GM12878 (cell line): ENCODE data around the gene SLIT1. TPM values are rescaled to one million over a fixed set of nuclear protein-coding genes. Genes with fewer than 3 reads are reported as not detected.

Source experiments
- BHLHE40 ChIP-seq, 2 experiments: fragments of 450-650 bp in 1 of 2; IDR thresholded peaks; 2 replicates each; pipeline ENCODE4 v1.6.1; 2011 to 2017; ENCODE audit warnings: low read depth in 2 of 2, borderline replicate concordance in 1 of 2, improper control_type of control experiment in 1 of 2, low read length in 1 of 2, mild to moderate bottlenecking in 1 of 2
- CHD4 ChIP-seq: fragments of 200-600 bp; sonication (generic); IDR thresholded peaks from 2 replicates; pipeline ENCODE4 v1.6.1; 2016; ENCODE audit warnings: mild to moderate bottlenecking
- FOS ChIP-seq: IDR thresholded peaks from 3 replicates; pipeline ENCODE4 v1.6.1; 2011; ENCODE audit warnings: borderline replicate concordance; ENCODE audit not compliant: insufficient read length; ENCODE audit errors: extremely low read depth
- KLF5 ChIP-seq: fragments of 450-650 bp; IDR thresholded peaks from 2 replicates; pipeline ENCODE4 v1.6.1; 2014; ENCODE audit warnings: mild to moderate bottlenecking; ENCODE audit not compliant: partially characterized antibody
- MEF2B ChIP-seq: fragments of 450-650 bp; IDR thresholded peaks from 2 replicates; pipeline ENCODE4 v1.6.1; 2018; ENCODE audit warnings: mild to moderate bottlenecking, moderate library complexity; ENCODE audit not compliant: partially characterized antibody, poor library complexity, severe bottlenecking
- MTA2 ChIP-seq: fragments of 450-650 bp; IDR thresholded peaks from 2 replicates; pipeline ENCODE4 v1.6.1; 2016; ENCODE audit warnings: low read depth, mild to moderate bottlenecking, moderate library complexity
- NFIC ChIP-seq: IDR thresholded peaks from 2 replicates; pipeline ENCODE4 v1.6.1; 2012; ENCODE audit warnings: low read depth, mild to moderate bottlenecking, inconsistent platforms, low read length, moderate library complexity
- NR2C2 ChIP-seq: IDR thresholded peaks from 2 replicates; pipeline ENCODE4 v1.6.1; 2011; ENCODE audit warnings: borderline replicate concordance, low read depth; ENCODE audit not compliant: control insufficient read depth, insufficient read length
- PML ChIP-seq: IDR thresholded peaks from 2 replicates; pipeline ENCODE4 v1.6.1; 2012; ENCODE audit warnings: low read length, inconsistent platforms
- SMC3 ChIP-seq: IDR thresholded peaks from 2 replicates; pipeline ENCODE4 v1.6.1; 2011; ENCODE audit warnings: low read length, improper control_type of control experiment, borderline replicate concordance
- TCF12 ChIP-seq: IDR thresholded peaks from 2 replicates; pipeline ENCODE4 v1.6.1; 2011; ENCODE audit warnings: low read depth, mild to moderate bottlenecking, low read length
- TCF3 ChIP-seq: IDR thresholded peaks from 2 replicates; pipeline ENCODE4 v1.6.1; 2012; ENCODE audit warnings: low read depth, mild to moderate bottlenecking, low read length, borderline replicate concordance; ENCODE audit not compliant: insufficient read depth
- TCF7 ChIP-seq: IDR thresholded peaks from 2 replicates; pipeline ENCODE4 v1.6.1; 2014; ENCODE audit warnings: antibody characterized with exemption, borderline replicate concordance
- YBX1 ChIP-seq: fragments of 450-650 bp; IDR thresholded peaks from 2 replicates; pipeline ENCODE4 v1.6.1; 2016; ENCODE audit warnings: antibody characterized with exemption
- ZNF207 ChIP-seq: fragments of 450-650 bp; IDR thresholded peaks from 2 replicates; pipeline ENCODE4 v1.6.1; 2014; ENCODE audit warnings: antibody characterized with exemption, mild to moderate bottlenecking, borderline replicate concordance
- polyA plus RNA-seq, 11 experiments: library from polyadenylated mRNA; depleted of rRNA in 4 of 11; unstranded in 6 of 11; stranded (reverse) in 5 of 11; fragments of >200 nt; fragmentation: Nextera tagmentation in 4 of 11; fragmentation: Illumina TruSeq in 1 of 11; extraction: Ambion mirVana in 4 of 11; extraction: Trizol in 1 of 11; gene quantifications; 1 replicate in 1 of 11; 2 replicates in 10 of 11; pipeline versions ENCODE4 v1.2.1 to v1.2.3, GENCODE V29; 2011 to 2016; ENCODE audit warnings: inconsistent platforms in 2 of 11, missing spikeins in 2 of 11, low read depth in 1 of 11
- total RNA-seq, 4 experiments: library from RNA; depleted of rRNA in 3 of 4; stranded (reverse); fragments of >200 nt in 3 of 4; fragmentation: Illumina TruSeq in 1 of 4; extraction: Trizol in 1 of 4; gene quantifications; 2 replicates each; pipeline versions ENCODE4 v1.2.1 to v1.2.3, GENCODE V29; 2013 to 2021
- TF ChIP-seq, protein P1 (sequence below), 3 experiments: IDR thresholded peaks in 2 of 3; conservative IDR thresholded peaks in 1 of 3; 2 replicates each; pipeline ENCODE4 v1.5.1; 2011; ENCODE audit warnings: low read depth in 3 of 3, low read length in 3 of 3, mild to moderate bottlenecking in 3 of 3, control low read depth in 2 of 3, moderate library complexity in 2 of 3, inconsistent platforms in 1 of 3, mixed read lengths in 1 of 3; ENCODE audit not compliant: control insufficient read depth in 2 of 3, insufficient read depth in 1 of 3; ENCODE audit errors: extremely low read depth in 1 of 3
- TF ChIP-seq, protein P2 (sequence below): IDR thresholded peaks from 2 replicates; pipeline ENCODE4 v1.6.1; 2012; ENCODE audit warnings: low read depth, low read length, improper control_type of control experiment
- TF ChIP-seq, protein P3 (sequence below): fragments of 150-350 bp; IDR thresholded peaks from 2 replicates; pipeline ENCODE4 v1.6.1; 2016; ENCODE audit warnings: low read depth, low read length
- TF ChIP-seq, protein P4 (sequence below): fragments of 450-650 bp; formaldehyde crosslinking; IDR thresholded peaks from 2 replicates; pipeline ENCODE4 v1.4.0; 2020; ENCODE audit warnings: mild to moderate bottlenecking, moderate library complexity

The SLIT1 gene
- total and polyA plus RNA-seq, 10 of the 15 experiments (the other 5 are each of a cell fraction or from before 2014, with no cell fraction given) = 0.04 to 0.19 (median 0.06) TPM; not detected in 4

DNA sequence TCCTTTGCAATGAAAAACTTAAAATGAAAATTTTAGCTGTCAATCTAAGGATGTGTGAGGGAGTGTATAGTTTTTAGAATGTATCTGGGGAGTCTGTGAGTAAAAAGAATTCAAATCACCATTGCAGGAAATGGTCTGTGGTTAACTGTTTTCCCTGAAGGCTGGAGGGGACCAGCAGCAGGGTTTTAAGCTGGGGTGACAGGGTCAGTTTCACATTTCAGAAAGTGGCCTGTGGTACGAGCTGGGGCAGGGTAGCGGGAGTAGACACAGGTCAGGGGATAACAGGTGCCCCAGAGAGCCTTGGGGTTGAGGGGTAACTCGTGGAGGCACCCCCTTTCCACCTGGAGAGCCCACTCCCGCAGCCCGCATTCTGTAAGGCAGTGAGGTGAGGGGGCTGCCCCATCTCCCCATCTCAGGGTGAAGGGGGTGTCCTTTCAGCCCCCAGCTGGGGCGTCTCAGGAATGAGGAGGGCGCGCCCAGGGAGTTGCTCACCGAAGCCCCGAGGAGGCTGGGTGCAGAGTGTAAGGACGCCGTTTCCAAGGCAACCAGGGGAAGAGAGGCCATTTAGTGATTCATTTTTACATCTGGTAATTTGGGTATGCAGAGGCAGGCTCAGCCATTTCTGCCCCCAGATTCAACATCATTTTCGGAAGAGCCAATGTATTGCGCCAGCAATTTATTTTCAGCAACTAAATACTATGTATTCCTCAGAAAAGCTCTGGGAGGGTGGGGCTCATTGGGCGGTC, 168.9 kb downstream of the SLIT1 start (continued):
- TF ChIP-seq, protein P1, sequence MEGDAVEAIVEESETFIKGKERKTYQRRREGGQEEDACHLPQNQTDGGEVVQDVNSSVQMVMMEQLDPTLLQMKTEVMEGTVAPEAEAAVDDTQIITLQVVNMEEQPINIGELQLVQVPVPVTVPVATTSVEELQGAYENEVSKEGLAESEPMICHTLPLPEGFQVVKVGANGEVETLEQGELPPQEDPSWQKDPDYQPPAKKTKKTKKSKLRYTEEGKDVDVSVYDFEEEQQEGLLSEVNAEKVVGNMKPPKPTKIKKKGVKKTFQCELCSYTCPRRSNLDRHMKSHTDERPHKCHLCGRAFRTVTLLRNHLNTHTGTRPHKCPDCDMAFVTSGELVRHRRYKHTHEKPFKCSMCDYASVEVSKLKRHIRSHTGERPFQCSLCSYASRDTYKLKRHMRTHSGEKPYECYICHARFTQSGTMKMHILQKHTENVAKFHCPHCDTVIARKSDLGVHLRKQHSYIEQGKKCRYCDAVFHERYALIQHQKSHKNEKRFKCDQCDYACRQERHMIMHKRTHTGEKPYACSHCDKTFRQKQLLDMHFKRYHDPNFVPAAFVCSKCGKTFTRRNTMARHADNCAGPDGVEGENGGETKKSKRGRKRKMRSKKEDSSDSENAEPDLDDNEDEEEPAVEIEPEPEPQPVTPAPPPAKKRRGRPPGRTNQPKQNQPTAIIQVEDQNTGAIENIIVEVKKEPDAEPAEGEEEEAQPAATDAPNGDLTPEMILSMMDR (IDR thresholded peaks at IDR 0.05 in 2 of 3, conservative IDR thresholded peaks at IDR 0.05 in 1 of 3; ENCODE audit: control insufficient read depth in 2 of 3, extremely low read depth in 1 of 3, insufficient read depth in 1 of 3, low read depth in 3 of 3, low read length in 3 of 3) = no peak
- no peak for TF ChIP-seq TCF7
- TF ChIP-seq MEF2B = peak; percentile 77
- TF ChIP-seq, protein P2, sequence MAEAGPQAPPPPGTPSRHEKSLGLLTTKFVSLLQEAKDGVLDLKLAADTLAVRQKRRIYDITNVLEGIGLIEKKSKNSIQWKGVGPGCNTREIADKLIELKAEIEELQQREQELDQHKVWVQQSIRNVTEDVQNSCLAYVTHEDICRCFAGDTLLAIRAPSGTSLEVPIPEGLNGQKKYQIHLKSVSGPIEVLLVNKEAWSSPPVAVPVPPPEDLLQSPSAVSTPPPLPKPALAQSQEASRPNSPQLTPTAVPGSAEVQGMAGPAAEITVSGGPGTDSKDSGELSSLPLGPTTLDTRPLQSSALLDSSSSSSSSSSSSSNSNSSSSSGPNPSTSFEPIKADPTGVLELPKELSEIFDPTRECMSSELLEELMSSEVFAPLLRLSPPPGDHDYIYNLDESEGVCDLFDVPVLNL = no peak
- TF ChIP-seq, protein P3, sequence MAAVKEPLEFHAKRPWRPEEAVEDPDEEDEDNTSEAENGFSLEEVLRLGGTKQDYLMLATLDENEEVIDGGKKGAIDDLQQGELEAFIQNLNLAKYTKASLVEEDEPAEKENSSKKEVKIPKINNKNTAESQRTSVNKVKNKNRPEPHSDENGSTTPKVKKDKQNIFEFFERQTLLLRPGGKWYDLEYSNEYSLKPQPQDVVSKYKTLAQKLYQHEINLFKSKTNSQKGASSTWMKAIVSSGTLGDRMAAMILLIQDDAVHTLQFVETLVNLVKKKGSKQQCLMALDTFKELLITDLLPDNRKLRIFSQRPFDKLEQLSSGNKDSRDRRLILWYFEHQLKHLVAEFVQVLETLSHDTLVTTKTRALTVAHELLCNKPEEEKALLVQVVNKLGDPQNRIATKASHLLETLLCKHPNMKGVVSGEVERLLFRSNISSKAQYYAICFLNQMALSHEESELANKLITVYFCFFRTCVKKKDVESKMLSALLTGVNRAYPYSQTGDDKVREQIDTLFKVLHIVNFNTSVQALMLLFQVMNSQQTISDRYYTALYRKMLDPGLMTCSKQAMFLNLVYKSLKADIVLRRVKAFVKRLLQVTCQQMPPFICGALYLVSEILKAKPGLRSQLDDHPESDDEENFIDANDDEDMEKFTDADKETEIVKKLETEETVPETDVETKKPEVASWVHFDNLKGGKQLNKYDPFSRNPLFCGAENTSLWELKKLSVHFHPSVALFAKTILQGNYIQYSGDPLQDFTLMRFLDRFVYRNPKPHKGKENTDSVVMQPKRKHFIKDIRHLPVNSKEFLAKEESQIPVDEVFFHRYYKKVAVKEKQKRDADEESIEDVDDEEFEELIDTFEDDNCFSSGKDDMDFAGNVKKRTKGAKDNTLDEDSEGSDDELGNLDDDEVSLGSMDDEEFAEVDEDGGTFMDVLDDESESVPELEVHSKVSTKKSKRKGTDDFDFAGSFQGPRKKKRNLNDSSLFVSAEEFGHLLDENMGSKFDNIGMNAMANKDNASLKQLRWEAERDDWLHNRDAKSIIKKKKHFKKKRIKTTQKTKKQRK = no peak
- TF ChIP-seq NFIC = no peak
- TF ChIP-seq BHLHE40 (IDR thresholded peaks at IDR 0.05; ENCODE audit: borderline replicate concordance in 1 of 2, low read depth in 2 of 2, low read length in 1 of 2) = peak in 1 of 2 experiments; percentile 31; a peak in 1 of 4 replicates
- TF ChIP-seq TCF3 = no peak
- TF ChIP-seq SMC3 = no peak
- no peak for TF ChIP-seq PML
- no peak for TF ChIP-seq ZNF207
- TF ChIP-seq, protein P4, sequence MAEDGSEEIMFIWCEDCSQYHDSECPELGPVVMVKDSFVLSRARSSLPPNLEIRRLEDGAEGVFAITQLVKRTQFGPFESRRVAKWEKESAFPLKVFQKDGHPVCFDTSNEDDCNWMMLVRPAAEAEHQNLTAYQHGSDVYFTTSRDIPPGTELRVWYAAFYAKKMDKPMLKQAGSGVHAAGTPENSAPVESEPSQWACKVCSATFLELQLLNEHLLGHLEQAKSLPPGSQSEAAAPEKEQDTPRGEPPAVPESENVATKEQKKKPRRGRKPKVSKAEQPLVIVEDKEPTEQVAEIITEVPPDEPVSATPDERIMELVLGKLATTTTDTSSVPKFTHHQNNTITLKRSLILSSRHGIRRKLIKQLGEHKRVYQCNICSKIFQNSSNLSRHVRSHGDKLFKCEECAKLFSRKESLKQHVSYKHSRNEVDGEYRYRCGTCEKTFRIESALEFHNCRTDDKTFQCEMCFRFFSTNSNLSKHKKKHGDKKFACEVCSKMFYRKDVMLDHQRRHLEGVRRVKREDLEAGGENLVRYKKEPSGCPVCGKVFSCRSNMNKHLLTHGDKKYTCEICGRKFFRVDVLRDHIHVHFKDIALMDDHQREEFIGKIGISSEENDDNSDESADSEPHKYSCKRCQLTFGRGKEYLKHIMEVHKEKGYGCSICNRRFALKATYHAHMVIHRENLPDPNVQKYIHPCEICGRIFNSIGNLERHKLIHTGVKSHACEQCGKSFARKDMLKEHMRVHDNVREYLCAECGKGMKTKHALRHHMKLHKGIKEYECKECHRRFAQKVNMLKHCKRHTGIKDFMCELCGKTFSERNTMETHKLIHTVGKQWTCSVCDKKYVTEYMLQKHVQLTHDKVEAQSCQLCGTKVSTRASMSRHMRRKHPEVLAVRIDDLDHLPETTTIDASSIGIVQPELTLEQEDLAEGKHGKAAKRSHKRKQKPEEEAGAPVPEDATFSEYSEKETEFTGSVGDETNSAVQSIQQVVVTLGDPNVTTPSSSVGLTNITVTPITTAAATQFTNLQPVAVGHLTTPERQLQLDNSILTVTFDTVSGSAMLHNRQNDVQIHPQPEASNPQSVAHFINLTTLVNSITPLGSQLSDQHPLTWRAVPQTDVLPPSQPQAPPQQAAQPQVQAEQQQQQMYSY (CRISPR knock-in tag) = no peak
- peak; percentile 61; the same call in 1 of the 2 replicates for TF ChIP-seq TCF12
- no peak for TF ChIP-seq CHD4
- TF ChIP-seq KLF5 = no peak
- TF ChIP-seq FOS = no peak
- no peak for TF ChIP-seq NR2C2
- TF ChIP-seq MTA2 = peak; percentile 56; the same call in 1 of the 2 replicates
- no peak for TF ChIP-seq YBX1
